Measurements from ENCODE around the gene IL19.

The IL19 gene, protein sequence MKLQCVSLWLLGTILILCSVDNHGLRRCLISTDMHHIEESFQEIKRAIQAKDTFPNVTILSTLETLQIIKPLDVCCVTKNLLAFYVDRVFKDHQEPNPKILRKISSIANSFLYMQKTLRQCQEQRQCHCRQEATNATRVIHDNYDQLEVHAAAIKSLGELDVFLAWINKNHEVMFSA

DNA sequence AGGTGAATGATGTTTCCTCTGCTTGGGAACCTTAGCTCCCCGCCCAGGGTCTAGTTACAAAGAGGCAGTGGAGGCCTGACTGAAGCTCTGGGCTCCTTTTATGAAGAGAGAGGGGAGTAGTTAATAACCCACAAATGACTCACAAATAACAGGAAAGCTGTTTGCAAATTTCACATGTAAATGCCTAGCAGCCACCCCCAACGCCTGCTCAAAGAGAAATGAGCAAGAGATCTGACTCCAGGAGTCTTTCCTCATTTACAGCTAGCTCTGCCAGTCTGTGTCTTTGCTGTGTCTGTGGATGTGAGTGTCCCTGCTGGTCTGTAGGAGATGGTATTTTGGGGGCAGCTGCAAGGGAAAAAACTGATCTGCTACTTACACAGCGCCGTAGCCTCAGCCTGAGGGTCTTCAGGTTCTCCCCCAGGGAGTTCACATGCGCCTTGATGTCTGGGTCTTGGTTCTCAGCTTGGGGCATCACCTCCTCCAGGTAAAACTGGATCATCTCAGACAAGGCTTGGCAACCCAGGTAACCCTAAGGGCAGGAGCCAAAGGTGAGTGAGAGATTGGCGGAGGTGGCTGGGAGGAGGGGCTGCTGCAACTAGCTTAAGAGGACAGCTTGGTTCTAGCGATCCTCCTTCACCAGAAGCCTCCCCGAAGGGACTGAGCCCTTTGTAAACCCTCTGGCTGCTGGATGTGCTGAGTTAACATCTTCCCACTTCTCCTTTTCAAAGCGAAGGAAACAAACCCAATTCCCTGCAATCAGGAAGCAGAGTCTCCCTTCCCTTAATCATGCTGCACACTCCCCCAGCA is at the start of gene IL19:
Gene IL19, plus strand, starts transcription at position 243 of the 807 bp plus-strand sequence. CDS start 65,890 bp downstream, outside the sequence.
- no peak for DNase-seq
- intact Hi-C loops (cut with DNase I) = no loop called here

DNA sequence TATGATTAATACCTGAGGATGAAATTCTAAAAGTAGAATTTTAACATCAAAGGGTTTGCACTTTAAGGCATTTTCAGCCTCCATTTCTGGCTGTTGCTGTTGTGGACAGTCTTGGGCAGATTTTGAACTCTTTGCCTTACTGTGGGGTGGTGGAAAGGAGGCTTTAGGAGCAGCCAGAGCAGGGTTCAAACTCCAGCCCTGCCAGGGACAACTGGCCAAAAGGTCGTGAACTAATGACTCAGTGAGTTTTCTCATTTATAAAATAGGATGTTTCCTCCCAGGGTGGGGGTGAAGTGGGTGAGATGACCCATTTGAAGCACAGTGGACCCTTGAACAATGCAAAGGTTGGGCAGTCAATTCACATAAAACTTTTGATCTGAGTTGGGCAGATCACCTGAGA is 49.1 kb upstream of the IL19 start:
- intact Hi-C loops (cut with DNase I) = no loop called here
- DNase-seq = no peak

DNA sequence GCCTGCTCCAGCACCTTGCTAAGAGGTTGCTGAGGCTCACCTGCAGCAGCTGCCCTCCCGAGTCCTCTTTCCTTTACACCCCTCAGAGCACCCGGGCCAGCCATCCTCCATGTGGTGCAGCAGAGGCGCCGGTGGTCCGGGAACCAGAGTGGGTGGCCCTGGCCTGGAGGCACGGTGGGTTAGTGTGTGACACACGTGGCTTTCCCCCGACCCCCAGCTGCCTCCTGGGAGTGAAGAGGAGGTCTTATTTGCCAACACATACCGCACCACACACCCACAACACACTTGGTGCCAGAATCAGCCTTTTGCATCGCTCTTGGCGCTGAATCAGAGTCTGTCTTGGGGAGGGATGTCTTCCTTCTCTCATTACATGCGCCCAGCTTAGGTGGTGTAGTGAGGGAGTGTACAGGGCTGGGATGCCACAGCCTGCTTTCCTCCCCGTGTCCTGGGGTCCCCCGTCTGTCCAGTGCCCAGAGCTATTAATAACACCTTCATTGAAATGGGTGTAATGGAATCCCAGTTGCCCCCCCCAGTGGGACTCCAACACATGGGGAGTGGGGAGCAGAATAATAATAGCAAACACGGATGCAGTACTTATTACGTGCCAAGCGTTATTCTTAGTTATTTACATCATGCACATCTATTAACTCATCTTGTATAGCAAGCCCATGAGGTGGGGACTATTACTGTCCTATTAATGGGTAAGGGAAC is 47.7 kb upstream of the IL19 start:
- intact Hi-C loops (cut with DNase I) = no loop called here
- DNase-seq = peak in 1 of 10 donors; percentile 72

DNA sequence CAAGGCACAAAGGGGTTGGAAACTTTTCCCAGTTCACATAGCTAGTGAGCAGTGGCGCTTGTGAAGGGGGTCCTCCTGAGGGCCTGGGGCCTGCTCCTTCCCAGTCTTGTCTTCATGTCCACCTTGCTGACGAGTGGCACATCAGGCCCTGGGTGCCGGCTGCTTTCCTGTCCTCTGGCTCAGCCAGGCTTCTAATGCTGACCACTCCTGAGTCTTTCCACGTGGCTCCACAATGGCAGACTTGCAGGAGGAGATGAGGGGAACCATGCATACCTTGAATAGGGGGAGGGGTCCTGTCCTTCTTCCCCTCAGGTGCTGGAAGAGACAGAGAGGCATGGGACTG is 47.1 kb upstream of the IL19 start:
- no peak for DNase-seq
- intact Hi-C loops (cut with DNase I) = no loop called here

DNA sequence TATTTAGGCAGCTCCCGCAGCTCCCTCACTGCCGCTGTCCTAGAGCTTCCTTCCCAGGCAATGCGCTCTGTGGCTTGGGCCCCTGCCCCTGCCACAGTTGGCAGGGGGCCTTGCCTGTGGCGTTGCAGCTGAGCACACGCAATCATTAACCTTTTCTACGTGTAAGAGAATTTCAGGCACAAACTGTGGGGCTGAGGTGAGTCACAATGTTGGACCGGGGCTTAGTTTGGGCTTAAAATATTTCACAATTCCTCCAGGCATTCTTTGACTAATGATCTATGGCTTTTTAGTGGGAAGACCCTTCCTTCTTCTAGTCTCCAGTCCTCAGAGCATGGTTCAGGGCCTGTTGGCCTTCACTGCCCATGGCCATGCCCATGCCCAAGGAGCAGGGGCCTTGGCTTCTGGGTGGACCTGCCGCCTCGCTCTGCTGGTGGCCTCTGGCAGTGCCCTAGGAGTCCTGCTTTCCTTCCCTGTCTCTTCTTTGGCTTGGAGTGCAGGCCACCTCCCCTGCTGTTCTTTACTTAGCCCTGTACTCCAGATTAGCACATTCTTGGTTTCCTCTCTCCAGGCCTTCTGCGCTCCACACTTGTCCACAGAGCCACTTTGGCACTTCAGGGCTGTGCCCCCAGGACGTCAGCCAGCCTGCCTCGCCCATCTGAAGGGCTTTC is 46.6 kb upstream of the IL19 start:
- intact Hi-C loops (cut with DNase I) = no loop called here
- peak in 1 of 10 donors; percentile 57 for DNase-seq

DNA sequence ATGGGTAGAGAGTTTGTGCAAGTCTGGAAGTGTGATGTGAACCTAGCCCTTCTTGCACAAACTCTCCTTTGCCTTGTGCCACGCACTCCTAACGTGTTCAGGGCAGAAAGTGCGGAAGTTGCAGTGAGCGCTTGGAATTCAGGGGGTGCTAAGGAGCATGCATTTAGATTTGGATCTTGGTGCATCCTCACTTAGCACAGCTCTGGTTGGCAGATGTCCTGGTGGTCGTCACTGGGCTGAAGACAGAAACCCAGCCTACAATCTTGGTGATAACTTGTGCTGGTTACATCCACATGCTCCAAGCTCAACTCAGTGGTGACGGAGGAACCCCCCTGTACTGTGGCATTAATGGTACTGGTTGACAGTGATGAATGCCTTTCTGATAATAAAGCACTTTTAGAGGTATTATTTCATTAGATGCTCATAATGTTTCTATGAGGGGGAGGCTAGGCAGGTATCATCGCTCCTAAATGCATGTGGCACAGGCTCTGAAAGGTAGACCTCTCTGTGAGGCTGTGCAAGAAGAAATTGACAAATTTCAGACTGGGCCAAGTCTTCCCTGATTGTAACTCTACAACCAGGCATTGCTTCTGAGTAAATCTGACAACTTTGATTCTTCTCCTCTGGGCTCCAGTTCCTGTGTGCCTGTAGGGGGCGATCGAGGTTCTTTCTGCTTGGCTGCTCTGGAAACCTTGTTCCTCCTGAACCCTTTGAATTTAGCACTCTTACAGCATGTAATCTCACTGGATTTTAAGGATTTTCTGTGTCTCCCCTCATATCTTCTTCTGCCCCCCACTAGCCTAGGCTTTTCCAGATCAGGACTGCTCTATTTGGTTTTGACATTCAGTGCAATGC is 45.2 kb upstream of the IL19 start:
- peak in 6 of 10 donors; percentile 37 to 75 (median 44) for DNase-seq
- intact Hi-C loops (cut with DNase I) = no loop called here

DNA sequence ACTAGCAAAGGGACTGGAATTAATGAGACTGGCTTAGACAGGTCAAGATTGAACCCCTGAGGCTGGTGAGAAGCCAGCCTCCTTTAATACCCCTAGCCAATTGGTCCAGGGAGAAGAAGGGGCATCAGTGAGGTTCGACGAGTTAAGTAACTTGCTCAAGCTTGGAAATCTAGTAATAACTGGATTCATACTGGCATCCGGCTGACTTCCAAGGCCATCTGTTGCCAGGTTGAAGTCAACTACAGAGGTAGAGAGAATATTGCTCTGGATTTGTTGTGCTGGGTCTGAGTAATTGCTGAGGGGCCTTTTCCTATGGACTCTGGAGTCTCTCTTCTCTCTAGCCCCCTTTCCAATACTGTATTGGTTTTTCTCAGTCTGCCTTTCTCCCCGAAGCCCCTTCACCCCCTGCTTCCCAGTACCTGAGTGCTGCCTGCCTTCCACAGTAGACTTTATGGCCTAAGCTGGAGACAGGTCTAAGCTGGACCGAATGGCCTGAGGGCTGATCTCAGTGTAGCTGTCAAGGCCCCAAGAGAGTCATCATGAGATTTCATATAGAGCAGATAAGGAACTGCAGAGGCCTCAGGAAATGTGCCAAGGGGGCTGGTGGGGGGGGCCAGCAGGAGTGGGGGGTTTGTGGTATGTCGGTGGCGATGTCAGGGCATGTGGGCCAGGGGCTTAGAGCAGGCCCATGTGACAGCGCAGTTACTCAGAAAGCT is 42.4 kb upstream of the IL19 start:
- intact Hi-C loops (cut with DNase I) = loop anchor here (2.0 kb wide), 1 partner anchor 185 kb away; no protein-coding TSS in a partner anchor
- no peak for DNase-seq

DNA sequence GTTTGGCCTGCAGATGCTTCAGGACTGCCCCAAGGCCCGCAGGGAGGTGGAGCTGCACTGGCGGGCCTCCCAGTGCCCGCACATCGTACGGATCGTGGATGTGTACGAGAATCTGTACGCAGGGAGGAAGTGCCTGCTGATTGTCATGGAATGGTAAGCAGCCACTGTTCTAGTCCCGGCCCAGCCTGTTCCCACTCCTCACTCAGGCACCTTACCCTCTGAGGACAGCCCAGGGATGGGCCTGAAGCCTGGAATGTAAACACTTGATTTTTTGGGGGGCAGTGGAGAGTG is 41.9 kb upstream of the IL19 start:
- DNase-seq = no peak
- intact Hi-C loops (cut with DNase I) = no loop called here

DNA sequence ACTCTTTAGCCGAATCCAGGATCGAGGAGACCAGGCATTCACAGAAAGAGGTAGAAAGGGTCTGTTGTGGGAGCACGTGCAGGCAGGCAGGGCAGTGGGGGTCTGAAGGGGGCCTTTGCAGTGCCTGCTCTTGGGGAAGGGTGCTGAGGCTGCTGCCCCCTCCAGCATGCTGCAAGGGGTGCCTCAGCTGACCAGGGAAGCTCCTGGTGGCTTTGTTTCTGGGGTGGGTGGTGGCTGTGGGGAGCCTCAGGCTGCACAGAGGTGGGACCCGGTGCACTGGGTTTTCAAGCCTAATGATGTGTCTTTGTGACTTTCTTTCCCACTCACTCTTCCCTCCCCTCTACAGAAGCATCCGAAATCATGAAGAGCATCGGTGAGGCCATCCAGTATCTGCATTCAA is 41.5 kb upstream of the IL19 start:
- intact Hi-C loops (cut with DNase I) = no loop called here

DNA sequence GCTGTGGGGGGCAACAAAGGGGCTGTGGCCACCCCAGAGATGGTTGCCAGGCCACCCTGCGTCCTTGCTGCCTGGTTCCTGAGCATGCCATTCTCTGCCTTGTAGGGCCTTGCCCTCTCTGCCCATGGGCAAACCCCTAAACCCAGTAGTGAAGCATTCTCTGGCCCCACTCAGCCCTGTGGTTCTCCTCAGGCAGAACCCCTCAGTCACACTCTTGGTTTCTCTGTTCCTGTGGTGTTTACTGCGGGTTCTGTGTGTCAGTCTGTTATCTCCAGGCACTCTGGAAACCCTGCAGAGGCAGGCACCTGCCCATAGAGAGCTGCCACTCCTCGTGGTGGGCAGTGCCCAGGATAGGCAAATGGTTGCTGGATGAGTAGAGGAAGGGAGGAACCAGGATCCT is 41.1 kb upstream of the IL19 start:
- intact Hi-C loops (cut with DNase I) = no loop called here
- no peak for DNase-seq

More for the DNA sequence above, 41.5 kb upstream of the IL19 start:
- DNase-seq = no peak

DNA sequence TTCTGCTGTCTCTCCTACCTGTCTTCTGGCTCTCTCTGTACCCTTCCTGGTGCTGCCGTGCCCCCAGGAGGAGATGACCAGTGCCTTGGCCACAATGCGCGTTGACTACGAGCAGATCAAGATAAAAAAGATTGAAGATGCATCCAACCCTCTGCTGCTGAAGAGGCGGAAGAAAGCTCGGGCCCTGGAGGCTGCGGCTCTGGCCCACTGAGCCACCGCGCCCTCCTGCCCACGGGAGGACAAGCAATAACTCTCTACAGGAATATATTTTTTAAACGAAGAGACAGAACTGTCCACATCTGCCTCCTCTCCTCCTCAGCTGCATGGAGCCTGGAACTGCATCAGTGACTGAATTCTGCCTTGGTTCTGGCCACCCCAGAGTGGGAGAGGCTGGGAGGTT is 38.1 kb upstream of the IL19 start:
- intact Hi-C loops (cut with DNase I) = loop anchor here (5.0 kb wide), 1 partner anchor 250 kb away; no protein-coding TSS in a partner anchor
- no peak for DNase-seq

DNA sequence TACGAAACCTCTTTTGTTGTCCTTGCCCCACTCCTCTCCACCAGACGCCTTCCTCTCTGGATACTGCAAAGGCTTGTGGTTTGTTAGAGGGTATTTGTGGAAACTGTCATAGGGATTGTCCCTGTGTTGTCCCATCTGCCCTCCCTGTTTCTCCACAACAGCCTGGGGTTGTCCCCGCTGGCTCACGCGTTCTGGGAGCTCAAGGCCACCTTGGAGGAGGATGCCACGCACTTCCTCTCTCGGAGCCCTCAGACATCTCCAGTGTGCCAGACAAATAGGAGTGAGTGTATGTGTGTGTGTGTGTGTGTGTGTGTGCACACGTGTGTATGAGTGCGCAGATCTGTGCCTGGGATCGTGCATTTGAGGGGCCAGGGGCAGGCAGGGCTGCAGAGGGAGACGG is 37.6 kb upstream of the IL19 start:
- no peak for DNase-seq
- intact Hi-C loops (cut with DNase I) = loop anchor here (5.0 kb wide), 1 partner anchor 249 kb away; no protein-coding TSS in a partner anchor

DNA sequence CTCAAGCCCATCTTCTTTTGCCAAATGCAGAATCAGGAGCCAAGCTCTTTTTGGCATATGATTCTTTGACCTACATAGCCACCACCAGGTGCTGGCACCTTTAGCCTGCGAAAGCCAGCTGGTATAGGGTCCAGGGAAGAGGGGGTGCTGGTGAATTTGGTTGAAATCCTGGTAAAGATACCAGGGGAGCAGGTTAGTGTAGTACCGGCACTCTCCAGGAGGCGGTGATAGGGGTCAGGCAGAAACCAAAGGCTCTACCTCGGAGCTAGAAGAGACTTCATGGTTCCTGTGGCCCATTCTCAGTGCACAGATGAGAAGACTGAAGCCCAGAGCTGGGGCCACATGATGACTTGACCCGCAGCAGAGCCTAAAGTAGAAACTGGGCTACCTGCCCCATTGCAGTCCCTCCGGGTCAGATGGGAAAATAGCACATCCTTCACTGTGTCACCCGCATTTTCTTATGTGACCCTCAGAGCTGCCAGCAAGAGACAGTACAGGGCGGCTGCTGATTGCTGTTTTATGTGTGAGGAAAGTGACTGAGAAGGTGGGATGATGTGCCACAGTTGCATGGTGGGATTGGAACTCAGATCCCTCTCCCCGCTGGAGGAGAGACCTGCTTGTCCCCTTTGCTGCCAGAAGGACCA is 36.0 kb upstream of the IL19 start:
- peak in 4 of 10 donors; percentile 32 to 65 (median 50) for DNase-seq
- intact Hi-C loops (cut with DNase I) = loop anchor here (2.0 to 5.0 kb wide), 2 partner anchors 178 to 248 kb away; no protein-coding TSS in a partner anchor

DNA sequence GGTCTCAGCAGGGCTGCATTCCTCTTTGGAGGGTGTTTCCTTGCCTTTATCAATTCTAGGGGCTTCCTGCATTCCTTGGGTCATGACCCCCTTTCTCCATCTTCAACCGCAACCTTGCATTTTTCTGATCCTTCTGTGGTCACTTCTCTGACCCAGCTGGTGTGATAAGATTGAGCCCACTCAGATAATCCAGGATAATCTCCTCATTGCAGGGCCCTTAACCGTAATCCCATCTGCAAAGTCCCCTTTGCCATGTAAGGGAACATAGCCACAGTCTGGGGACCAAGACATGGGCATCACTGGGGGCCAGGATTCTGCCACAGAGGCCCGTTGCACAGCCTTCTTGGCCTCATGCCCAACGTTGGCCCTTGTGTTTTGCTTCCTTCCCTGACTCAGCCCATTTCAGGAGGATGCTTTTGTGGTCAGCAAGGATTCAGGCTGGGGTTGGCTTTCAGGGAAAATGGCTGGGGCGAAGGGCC is 35.0 kb upstream of the IL19 start:
- no peak for DNase-seq
- intact Hi-C loops (cut with DNase I) = loop anchor here (2.0 kb wide), 1 partner anchor 177 kb away; no protein-coding TSS in a partner anchor

DNA sequence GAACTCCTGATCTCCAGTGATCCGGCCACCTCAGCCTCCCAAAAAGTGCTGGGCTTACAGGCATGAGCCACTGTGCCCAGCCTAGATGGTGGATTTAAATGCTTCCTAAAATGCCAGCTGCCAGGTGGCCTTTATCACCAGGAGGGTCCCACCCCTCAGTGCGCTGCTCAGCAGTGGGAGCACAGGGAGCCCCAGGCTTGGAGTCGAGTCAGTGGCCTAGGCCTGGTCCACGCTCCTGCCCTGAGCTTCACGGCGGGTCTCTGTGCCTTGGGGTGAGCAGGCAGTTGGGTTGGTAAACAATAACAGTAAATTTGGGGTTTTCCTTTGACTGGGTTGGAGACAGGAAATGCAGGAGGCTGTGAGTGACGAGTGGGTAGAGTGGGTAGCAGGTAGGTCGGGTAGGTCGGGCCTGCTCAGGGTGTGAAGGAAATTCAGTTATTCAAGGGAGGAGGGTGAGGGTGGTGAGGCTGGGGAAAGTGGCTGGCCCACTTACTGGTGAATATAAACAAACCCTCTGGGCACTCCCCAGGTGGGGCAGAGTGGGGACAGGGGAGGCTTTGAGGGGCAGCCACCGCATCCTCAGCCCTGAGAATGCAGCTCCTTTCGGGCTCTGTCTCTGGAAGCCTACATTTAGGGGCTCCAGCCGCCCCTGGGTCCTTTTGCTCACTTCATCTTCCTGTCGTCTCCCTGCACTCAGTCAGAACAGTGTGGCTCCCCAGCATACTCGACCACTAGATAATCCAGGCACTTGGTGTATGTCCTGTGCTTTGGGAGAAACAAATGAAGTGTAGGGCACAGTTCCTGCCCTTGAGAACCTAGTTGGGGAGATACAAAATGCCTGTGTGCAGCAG is 33.5 kb upstream of the IL19 start:
- intact Hi-C loops (cut with DNase I) = no loop called here
- DNase-seq = no peak

DNA sequence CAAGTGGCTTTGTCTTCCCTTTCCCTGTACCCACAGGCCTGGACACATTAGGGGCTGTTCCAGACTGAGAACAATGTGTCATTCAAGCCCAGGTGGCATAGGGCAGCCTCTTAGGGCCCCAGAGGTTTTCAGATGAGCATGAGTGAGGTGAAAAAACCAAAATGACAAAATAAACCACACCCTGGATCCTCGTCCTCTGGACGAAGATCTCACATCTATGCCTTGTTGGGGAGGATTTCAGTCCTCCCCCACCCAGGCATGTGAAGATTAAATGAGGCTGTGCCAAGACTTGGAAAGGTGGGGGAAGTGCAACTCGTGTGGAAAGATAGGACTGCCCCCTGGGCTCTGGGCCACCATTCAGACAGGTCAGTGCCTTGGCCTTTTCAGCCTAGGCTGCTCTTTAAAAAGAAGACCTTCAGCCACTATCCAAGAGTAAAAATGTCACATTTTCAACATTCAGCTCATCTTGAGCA is 32.8 kb upstream of the IL19 start:
- no peak for DNase-seq
- intact Hi-C loops (cut with DNase I) = no loop called here
